ENCODE data around the gene CFAP97D2.

Gene CFAP97D2

DNA sequence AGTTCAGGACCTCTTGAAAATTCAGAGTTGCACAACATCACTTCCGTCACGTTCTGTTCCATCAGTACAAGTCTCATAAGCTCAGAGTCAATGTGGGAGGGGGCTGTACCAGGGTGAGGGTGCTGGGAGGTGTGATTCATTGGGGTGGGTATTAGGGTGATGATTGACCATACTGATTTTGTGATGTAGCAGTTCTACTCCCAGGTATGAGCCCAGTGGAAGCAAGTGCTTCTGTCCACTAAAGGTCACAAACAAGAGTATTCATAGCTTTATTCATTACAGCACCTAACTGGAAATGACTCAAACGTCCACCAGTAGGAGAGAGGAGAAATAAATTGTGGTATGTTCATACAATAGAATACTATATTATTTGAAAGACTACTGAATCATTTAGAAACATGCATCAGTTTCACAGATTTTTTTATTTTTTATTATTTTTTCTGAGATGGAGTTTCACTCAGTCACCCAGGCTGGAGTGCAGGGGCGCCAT lies 90.3 kb downstream of the CFAP97D2 start:
- no peak for DNase-seq (ENCODE audit: low read depth in 2 of 2)

Data from stimulated activated CD4-positive, alpha-beta T cell treated with anti-CD3 and anti-CD28 coated beads, Interleukin-12 subunit alpha, Interleukin-12 subunit beta, amount 100 ng/mL, for 24 hours (primary cell).